ELR (cell line): ENCODE results near the gene HLTF.
A peak's percentile ranks its signal among the peaks of the same experiment; 100 is the strongest.

Experiments
- DNase-seq: peaks from one replicate; pipeline ENCODE4 v3.0.0-alpha.2; 2015; ENCODE audit warnings: low read depth

The HLTF gene

DNA sequence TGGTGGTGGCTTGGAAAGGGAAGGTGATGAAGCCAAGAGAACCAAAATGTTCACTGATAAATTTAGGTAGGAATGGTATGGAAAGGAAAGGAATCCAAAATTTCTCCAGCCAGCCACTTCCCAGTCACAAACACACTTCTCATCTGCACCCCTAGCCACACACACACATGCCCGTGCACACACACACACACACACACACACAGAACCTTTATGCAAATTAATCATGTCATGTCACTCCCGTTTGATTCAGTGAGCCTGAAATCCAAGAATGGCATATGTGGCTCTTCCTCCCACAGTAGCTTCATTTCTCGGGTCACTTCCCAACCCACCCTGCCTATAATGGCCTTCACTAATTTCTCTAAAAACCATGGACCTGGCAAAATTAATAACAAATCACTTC is 3.1 kb upstream of the HLTF start:
- no peak for DNase-seq

DNA sequence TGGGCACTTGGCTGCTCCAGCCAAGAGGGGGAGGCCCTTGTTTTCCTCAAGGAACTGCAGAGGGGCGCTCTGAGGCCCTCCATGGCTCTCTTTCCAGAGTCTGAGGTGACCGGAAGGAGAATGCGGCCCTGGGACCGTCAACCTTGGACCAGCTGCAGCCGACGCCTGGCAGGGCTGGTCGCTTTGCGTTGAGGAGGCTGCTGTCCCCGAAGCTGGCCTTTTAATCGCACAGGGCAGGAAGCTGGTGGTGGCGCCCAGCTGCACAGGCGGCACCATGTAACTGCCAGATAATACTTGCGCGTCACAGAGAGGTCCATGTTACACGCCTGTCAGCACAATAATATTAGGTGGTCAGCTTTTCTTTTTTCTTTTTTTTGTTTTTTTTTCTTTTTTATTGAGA is 875 bp upstream of the HLTF start:
- no peak for DNase-seq

- peak; percentile 47 for DNase-seq
Observed at GRCh38 chr3:149085828-149086231, 503 bp downstream of the HLTF start.

- DNase-seq, result no peak
Observed at GRCh38 chr3:149081772-149082171, 4.6 kb downstream of the HLTF start.

DNA sequence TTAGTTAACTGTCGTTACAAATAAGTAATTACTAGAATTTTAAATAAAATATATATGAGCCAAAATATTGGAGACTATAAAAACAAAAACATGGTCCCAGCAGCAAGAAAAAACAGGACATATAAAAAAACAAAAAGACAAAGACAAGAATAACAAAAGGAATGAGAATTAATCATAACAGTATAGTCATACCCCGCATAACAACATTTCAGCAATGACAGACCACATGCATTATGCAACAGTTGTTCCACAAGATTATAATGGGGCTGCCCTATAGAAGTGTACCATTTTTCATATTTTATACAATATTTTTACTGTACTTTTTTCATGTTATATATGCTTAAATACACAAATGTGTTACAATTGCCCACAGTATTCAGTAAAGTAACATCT is 5.6 kb downstream of the HLTF start:
- DNase-seq, result peak; percentile 75

DNA sequence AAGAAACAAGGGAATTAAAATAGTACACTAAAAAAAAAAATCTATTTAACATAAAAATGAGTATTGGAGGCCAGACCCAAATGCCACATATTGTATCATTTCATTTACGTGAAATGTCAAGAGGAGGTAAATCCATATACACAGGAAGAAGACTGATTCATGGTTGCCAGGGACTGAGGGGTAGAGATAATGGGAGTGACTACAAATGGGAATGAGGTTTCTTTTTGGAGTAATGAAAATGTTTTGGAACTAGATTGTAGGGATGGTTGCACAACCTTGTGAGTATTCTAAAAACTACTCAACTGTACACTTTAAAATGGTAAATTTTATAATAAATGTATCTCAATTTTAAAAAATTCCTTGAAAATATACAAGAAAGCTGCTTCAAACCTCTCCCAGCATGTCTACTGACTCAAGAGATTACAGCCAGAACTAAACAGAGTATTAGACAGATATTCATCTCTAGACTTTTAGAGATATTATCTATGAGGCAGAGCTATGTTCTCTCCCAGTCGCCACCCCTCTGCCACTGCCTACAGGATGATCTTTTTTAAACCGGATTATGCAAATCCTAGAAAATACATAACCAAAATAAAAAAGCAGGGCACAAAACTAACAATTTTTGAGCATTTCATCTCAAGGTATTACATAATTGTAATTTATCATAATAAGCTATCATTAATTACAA is 6.2 kb downstream of the HLTF start:
- DNase-seq, result peak; percentile 25

DNA sequence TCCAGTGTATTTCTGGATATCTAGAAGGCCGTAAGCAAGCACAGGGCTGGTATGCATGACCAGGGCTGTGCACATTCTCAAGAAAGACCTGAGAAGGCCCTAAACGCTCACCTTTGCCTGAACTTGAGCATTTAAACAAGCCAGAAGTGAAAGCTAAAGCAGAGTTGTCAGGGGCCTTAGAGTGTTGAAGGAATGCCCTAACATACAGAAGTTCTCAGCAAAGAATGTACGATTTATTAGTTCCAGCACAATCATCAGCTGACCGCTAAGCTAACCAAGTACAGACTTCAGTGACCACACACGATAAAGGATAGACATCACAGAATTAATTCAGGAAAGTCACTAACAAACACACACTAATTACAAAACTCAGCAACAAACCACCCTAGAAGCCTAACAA is 8.7 kb downstream of the HLTF start:
- no peak for DNase-seq

- no peak for DNase-seq
Observed at GRCh38 chr3:149067883-149068282, 18.4 kb downstream of the HLTF start.

DNA sequence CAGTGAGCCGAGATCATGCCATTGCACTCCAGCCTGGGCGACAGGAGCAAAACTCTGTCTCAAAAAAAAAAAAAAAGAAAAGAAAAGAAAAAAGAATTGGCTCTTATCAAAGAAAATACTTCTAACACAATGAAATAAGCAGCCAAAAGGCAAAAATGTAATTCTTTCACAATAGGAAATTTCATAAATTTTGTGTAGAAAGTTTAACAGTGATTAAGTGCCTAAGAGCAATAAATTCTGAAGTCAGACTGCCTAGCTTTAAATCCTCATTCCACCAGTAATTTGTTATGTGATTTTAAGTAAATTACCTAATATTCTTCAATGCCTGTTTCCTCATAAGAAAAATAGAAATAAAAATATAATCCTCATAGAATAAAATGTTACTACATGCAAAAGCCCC is 24.6 kb downstream of the HLTF start:
- no peak for DNase-seq

DNA sequence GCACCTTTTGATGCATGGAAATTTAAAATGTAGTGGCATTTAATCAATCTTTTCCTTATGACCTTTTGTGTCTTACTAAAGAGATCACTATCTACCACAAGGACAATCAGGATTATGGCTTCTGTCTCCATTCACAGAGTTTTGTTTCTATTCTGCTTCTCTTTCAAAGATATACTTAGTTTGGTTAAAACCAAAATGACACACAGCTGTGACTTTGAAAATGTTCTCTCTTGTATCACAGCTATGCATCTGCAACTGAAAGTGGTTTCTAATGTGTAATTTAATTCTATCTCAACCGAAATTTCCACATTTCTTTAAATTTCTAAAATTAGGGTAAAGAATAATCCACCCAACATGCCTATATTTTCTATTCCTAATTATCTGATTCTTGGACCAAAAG is 27.7 kb downstream of the HLTF start:
- no peak for DNase-seq

DNA sequence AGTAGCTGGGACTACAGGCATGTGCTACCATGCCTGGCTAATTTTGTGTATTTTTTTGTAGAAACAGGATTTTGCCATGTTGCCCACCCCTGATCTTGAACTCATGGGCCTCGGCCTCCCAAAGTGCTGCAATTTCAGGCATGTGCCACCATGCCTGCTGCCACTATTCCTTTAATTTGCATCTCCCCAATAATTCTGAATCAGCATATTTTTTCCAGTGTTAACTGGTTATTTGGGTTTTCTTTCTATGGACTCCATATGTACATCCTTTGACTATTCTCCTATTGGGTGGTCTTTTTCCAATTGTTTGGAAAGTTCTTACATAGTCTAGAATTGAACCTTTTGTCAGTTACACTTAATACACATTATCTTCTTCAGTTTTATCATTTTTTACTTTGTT is 28.1 kb downstream of the HLTF start:
- DNase-seq, result no peak

DNA sequence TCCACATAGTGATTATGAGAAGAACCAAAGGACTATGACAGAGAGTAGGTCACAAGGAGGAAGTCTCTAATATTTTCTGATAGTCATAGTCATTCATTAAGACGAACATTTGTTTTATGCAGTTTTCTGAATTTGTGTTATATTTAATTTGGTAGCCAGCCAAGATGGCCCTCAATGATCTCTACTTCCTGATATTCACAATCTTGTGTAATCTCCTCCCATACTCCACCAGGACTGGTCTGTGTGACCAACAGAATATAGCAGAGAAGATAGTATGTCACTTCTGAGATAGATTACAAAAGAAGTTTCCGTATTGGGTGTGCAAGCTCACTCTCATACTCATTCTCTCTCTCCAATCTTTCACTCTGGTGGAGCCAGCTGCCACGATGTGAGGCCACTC is 30.8 kb downstream of the HLTF start:
- no peak for DNase-seq

- DNase-seq, result no peak
Observed at GRCh38 chr3:149044339-149045083, 41.8 kb downstream of the HLTF start.

DNA sequence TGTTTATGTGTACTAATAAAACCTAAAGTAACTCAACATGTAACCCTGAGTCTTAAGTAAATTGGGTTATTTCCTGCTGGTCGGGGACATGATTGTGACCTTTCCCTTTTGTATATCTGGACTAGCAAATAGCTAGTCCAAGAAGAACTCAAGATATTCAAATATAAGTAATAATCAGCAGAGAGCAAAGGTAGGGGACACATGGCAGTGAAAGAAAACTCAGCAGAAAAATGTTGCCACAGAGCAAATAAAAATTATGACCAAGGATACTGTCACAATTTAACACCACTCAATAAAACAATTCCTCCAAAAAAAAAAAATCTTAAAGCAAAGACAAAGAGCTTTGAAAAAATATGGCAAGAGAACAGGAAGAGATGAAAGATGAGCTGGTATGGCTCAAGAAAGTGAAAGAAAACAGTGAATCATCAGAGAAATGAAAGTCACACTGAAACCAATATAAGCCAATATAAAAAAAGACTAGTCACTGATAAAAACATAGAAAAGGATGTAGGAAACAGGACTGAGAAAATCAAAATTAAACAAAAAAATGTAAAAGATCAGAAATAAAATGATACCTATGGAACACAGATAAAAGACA is 43.4 kb downstream of the HLTF start:
- DNase-seq, result peak; percentile 65

- DNase-seq, result no peak
Observed at GRCh38 chr3:149038322-149038721, 48.0 kb downstream of the HLTF start.

DNA sequence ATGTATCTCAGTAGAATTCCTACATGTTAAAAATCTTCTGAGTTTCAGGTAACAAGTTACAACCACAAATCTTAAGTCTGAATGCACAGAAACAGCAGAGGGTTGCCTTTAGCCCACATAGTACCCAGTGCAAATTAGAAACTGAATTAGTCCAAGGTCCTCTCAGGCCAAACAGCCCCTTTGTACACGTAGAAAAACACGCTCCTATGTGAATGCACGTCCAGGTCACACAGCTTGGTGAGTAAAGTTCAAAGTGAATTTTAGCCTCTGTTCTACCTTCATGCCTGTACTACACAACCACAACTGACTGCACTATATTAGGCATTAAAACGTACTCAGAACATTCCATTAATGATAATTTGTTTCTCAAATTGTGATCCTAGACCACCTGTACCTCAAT is 48.6 kb downstream of the HLTF start:
- DNase-seq, result no peak

DNA sequence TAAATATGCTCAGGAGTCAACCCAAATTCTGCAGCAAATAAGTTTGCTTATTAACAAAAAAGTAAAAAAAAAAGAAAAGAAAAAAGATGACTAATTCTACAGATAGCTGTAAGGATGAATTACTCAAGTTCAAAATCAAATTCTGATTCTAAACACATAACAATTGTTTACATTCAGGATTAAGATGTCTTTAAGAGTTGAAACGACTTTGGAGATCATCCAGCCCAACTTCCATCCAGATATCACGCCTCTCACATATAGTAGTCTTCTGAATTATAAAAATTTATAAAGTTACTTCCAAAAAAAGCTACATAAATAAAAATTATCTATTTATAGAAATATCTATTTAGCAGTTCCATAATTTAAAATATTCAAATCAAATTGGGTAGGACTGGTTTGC is 55.2 kb downstream of the HLTF start:
- no peak for DNase-seq

DNA sequence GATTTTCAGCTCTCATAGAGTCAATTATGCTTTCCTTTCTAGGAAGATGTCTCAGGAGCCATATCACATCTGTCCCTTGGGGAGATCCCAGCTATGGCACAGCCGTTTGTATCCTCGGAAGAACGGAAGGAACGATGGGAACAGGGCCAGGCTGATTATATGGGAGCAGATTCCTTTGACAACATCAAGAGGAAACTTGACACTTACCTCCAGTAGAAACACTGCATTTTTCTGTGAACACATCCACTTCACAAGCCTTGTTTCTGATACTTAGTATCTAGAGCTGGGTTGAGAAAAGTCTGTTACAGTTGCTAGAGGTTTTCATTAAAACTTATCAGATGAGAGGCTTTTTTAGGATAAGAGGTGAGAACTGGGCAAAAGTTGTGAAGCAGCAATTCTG is 59.6 kb downstream of the HLTF start:
- DNase-seq, result no peak

DNA sequence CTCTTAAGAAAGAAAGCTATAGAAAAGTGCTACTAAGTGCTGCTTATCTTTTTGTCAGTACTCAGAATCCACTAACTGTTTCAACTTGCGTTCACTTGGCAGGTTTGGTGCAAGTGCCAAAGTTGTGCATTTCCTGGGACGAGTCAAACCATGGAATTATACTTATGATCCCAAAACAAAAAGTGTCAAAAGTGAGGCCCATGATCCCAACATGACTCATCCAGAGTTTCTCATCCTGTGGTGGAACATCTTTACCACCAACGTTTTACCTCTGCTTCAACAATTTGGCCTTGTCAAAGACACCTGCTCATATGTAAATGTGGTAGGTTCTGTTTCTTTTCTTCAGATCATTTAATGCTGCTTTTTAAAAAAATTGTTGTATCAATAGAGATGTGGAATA is 62.4 kb downstream of the HLTF start:
- DNase-seq, result peak; percentile 62

DNA sequence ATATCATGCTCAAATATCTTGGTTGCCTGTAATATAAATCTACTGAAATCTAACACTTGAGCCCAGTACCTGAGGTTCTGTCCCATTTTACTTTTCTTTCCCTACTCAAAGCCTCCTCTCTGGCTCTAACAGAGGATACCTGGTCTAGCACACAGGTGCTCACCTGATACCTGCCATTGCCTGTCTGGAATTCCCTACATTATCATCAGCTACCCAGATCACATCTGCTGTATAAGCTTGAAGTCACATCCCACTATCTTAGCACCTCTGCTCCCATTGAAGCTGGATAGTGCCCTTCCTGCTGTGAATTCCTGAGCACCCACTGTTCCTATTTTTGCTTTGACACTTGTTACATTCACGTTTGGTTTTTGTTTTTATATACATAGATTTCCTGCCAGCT is 64.5 kb downstream of the HLTF start:
- DNase-seq, result no peak

- DNase-seq, result no peak
Observed at GRCh38 chr3:149020839-149021252, 65.5 kb downstream of the HLTF start.

GRCh38 chr3:149020196-149020838 is 66.0 kb downstream of the HLTF start:
- no peak for DNase-seq

GRCh38 chr3:149019580-149019979 is 66.8 kb downstream of the HLTF start:
- no peak for DNase-seq
